AG09319 (cell line): ENCODE data around the gene GOSR1.
A peak's percentile ranks its signal among the peaks of the same experiment; 100 is the strongest.
"Not testable (repeated sequence)": the region's sequence is repeated elsewhere in the genome, so short reads cannot be mapped to it uniquely, and the experiment has no call there.

Experiments
- DNase-seq: peaks from one replicate; pipeline ENCODE4 v3.0.0-alpha.2; 2010; ENCODE audit warnings: low read depth; ENCODE audit errors: extremely low read depth
- TF ChIP-seq, protein P1 (sequence below): IDR thresholded peaks from 2 replicates; pipeline ENCODE4 v1.5.1; 2011; ENCODE audit warnings: low read depth, mild to moderate bottlenecking, inconsistent platforms, low read length, moderate library complexity

Gene GOSR1

DNA sequence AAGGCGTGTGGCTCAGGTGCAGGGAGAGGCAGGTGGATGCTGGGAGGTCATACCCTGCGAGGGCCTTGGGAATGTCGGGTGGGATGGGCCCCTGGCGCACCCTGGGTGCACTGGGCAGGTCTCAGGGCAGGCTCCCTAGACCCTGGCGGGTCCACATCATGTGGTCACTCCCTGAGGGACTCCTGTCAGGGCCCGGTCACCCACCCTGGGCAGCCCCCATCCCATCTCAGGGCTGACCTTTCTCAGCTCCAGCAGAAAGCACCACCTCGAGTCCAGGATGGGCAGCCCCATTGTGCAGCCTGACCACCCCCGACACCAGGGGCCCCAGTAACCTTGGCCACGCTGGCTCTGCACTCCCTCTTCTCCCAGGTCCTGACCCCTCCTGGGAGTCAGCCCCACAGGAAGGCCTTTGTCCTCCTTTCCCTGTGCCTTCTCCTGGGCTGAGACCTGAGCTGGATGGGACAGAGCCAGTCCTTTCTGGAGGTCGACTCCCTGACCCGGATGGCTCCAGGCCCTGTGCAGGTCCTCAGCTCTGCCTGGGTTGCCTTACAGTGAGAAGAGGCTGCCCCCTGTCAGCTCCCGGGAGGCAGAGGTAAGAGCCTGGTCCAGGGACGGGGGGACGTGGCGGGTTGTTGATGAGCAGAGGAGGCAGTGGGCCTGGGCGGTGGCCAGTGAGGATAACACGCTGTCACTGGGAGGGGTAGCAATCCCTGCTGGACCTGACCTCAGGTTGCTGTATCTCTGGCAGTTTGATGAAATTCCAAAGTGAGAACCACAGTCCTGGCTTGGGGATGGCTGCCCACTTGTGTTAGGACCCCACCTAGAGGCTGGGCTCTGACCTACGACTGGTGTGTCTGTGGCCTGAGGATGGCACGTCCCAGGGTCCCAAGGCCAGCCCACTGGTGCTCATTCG lies 77.9 kb downstream of the GOSR1 start:
- TF ChIP-seq, protein P1, sequence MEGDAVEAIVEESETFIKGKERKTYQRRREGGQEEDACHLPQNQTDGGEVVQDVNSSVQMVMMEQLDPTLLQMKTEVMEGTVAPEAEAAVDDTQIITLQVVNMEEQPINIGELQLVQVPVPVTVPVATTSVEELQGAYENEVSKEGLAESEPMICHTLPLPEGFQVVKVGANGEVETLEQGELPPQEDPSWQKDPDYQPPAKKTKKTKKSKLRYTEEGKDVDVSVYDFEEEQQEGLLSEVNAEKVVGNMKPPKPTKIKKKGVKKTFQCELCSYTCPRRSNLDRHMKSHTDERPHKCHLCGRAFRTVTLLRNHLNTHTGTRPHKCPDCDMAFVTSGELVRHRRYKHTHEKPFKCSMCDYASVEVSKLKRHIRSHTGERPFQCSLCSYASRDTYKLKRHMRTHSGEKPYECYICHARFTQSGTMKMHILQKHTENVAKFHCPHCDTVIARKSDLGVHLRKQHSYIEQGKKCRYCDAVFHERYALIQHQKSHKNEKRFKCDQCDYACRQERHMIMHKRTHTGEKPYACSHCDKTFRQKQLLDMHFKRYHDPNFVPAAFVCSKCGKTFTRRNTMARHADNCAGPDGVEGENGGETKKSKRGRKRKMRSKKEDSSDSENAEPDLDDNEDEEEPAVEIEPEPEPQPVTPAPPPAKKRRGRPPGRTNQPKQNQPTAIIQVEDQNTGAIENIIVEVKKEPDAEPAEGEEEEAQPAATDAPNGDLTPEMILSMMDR, result peak; percentile 37
- no peak for DNase-seq

DNA sequence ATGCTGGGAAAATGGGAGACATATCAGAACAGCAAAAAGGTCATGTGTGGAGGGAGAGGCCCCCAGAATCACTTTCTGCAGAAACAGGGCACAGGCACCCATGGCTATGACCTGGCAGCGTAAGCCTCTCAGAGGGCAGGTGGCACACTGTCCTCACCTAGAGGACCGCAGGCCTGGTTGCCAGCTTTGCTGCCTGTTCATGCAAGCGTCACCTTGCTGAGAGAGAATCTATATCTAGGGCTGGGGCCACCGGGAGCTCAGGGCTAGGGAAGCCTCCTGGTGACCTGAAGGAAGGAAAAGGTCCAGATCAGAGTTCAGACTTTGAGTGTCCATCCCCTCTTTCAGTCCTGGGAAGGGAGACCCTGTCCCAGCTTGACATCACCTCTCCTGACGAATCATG lies 78.7 kb downstream of the GOSR1 start:
- TF ChIP-seq, protein P1, result no peak
- no peak for DNase-seq

GRCh38 chr17:30556374-30557332 lies 79.4 kb downstream of the GOSR1 start:
- DNase-seq, result no peak
- TF ChIP-seq, protein P1, result no peak

- TF ChIP-seq, protein P1, result no peak
- no peak for DNase-seq
Observed at GRCh38 chr17:30557916-30558685, 80.9 kb downstream of the GOSR1 start.

DNA sequence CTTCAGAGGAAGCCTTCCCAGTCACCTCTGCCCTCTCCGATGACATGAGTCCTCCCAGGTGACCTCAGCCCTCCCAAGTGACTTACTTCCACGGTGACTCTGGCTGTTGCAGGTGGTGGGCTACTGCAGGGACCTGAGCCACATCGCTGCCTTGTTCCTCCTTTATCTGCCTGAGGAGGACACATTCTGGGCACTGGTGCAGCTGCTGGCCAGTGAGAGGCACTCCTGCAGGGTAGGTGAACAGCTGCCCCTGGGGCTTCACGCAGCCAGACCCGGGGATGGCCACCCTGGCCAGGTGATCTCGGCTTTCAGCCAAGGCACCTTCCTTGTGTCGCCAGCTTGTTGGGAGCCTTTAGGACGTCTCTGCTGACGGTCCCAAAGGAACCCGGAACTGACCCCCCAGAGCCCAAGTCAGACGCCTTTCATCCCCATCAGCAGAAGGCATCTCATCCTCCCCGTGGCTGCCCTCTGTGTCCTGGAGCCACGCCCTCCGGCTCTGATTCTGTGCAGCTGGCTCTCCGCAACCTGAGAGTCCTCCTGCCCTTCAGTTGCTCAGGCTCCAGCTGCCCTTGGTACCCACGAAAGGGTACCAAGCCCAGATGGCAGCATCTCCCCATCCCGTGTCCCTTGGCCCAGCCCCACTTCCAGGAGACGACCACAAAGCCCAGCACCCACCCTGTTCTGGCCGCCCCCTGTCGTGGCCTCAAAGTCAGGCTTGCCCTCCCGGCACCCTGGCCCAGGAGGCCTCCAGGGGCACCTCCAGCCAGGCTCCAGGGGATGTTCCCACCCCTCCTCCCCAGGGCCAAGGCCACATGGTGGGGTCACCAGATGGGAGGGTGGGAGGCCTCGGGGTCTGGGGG lies 81.7 kb downstream of the GOSR1 start:
- DNase-seq, result no peak

DNA sequence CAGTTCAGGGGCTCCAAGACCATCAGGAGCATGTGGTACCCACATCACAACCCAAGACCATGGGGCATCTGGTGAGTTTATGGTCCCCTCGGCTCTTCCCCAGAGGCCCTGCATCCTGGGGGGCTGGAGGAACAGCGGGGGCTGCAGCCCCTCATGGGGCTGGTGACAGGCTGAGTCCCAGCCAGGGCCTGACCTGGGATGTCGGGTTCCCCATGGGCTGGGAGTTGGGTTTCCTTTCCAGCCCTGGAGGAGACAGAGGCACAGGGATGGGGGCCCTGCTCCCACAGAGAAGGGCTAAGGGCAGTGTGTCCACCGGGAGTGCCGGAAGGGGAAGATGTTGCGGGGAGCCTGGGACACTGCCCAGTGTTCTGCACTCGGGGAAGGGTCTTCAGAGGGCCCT lies 82.4 kb downstream of the GOSR1 start:
- TF ChIP-seq, protein P1, result no peak

More for the DNA sequence above, 81.7 kb downstream of the GOSR1 start:
- TF ChIP-seq, protein P1, result no peak

DNA sequence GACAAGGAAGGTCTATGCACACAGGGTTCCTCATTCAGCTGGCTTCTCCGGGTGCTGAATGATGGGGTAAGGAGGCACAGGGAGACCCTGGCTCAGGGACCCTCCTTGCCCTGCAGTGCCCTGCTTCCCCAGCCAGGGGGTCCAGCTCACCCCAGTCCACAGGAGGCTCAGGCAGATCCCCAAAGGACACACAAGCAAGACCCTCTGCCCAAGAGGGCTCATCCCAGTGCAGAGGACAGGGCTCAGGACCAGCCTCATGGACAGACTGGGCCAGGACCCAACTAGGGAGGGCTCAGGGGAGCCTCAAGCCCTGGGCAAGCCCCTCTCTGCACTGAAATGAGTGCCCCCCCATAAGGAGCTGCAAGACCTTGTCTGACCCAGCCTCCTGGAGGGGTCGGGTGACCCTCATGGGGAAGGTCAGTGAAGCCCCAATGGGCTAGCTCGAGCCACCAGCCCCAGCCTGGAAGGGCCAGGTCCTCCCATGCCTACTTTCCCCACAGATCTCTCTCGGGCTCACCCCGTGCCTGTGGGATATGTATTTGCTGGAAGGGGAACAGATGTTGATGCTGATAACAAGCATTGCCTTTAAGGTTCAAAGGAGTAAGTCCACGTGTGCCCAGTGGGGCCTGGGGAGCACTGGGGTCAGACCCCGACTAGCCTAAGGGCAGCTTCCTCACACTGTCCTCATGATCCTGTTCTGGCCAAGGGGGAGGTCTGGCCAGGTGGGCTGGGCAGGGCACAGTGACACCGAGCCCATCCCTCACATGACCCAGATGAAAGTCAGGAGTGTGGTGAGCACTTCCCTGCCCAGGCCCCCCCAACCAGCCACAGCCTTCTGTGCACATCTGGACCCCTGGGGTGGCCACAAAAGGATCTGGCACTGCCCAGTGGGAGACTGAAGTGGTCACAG lies 83.2 kb downstream of the GOSR1 start:
- DNase-seq, result not testable (repeated sequence)

More for the DNA sequence above, 82.4 kb downstream of the GOSR1 start:
- no peak for DNase-seq

DNA sequence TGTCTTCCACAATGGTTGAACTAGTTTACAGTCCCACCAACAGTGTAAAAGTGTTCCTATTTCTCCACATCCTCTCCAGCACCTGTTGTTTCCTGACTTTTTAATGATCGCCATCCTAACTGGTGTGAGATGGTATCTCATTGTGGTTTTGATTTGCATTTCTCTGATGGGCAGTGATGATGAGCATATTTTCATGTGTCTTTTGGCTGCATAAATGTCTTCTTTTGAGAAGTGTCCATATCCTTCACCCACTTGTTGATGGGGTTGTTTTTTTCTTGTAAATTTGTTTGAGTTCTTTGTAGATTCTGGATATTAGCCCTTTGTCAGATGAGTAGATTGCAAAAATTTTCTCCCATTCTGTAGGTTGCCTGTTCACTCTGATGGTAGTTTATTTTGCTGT lies 84.6 kb downstream of the GOSR1 start:
- not testable (repeated sequence) for DNase-seq
